Neural progenitor cell (in vitro differentiated cells): ENCODE results near the gene CST8. TPM values are rescaled to one million over a fixed set of nuclear protein-coding genes. Genes with fewer than 3 reads are reported as not detected.

Experiments
- DNase-seq: peaks from one replicate; pipeline ENCODE4 v3.0.0-alpha.2; 2016; ENCODE audit warnings: low spot score
- H2AFZ ChIP-seq: fragments of 200-600 bp; sonication (generic); replicated peaks from 2 replicates; pipeline ENCODE4 v1.6.1; 2016; ENCODE audit warnings: antibody characterized with exemption
- H3F3A ChIP-seq: fragments of 200-600 bp; sonication (generic); 2 replicates; pipeline ENCODE4 v1.6.1; 2016; ENCODE audit warnings: antibody characterized with exemption, low read depth
- H3K27ac ChIP-seq: fragments of 200-600 bp; sonication (generic); 2 replicates; pipeline ENCODE4 v1.5.1; 2016; ENCODE audit warnings: mild to moderate bottlenecking
- H3K27me3 ChIP-seq: fragments of 200-600 bp; sonication (generic); 2 replicates; pipeline ENCODE4 v1.6.1; 2016; ENCODE audit warnings: mild to moderate bottlenecking, moderate library complexity
- H3K36me3 ChIP-seq: fragments of 200-600 bp; sonication (generic); 2 replicates; pipeline ENCODE4 v1.5.1; 2016
- H3K4me1 ChIP-seq: fragments of 200-600 bp; sonication (generic); 2 replicates; pipeline ENCODE4 v1.6.1; 2016; ENCODE audit warnings: mixed run types
- H3K4me2 ChIP-seq: fragments of 200-600 bp; sonication (generic); 2 replicates; pipeline ENCODE4 v1.6.1; 2016
- H3K4me3 ChIP-seq: fragments of 200-600 bp; sonication (generic); 2 replicates; pipeline ENCODE4 v1.5.1; 2016
- H3K79me2 ChIP-seq: fragments of 200-600 bp; sonication (generic); 2 replicates; pipeline ENCODE4 v1.6.1; 2016; ENCODE audit warnings: low read depth
- H3K9ac ChIP-seq: fragments of 200-600 bp; sonication (generic); 2 replicates; pipeline ENCODE4 v1.6.1; 2016
- H3K9me3 ChIP-seq: fragments of 200-600 bp; sonication (generic); 2 replicates; pipeline ENCODE4 v1.5.1; 2016; ENCODE audit warnings: low read depth
- H4K20me1 ChIP-seq: fragments of 200-600 bp; sonication (generic); 2 replicates; pipeline ENCODE4 v1.6.1; 2016; ENCODE audit warnings: low read depth
- H3K27ac Mint-ChIP-seq: 3 replicates; pipeline ENCODE4 v1.8.0; 2021; ENCODE audit warnings: mixed read lengths
- H3K27me3 Mint-ChIP-seq: 2 replicates; pipeline ENCODE4 v1.8.0; 2022; ENCODE audit warnings: low read depth, mild to moderate bottlenecking, inconsistent platforms, moderate library complexity, mixed read lengths; ENCODE audit not compliant: insufficient read depth
- H3K36me3 Mint-ChIP-seq: 3 replicates; pipeline ENCODE4 v1.8.0; 2021; ENCODE audit warnings: mixed read lengths
- H3K4me1 Mint-ChIP-seq: 3 replicates; pipeline ENCODE4 v1.8.0; 2021; ENCODE audit warnings: mixed read lengths
- H3K4me3 Mint-ChIP-seq: 3 replicates; pipeline ENCODE4 v1.8.0; 2021; ENCODE audit warnings: mild to moderate bottlenecking, moderate library complexity, mixed read lengths
- H3K9me3 Mint-ChIP-seq: 3 replicates; pipeline ENCODE4 v1.8.0; 2020; ENCODE audit warnings: mixed read lengths
- CTCF ChIP-seq: fragments of 200-600 bp; sonication (generic); IDR thresholded peaks from 2 replicates; pipeline ENCODE4 v1.5.1; 2017; ENCODE audit warnings: antibody characterized with exemption, mild to moderate bottlenecking
- EZH2 ChIP-seq: fragments of 200-600 bp; sonication (generic); IDR thresholded peaks from 2 replicates; pipeline ENCODE4 v1.6.1; 2017; ENCODE audit warnings: antibody characterized with exemption, mild to moderate bottlenecking, moderate library complexity
- EZH2phosphoT487 ChIP-seq: fragments of 200-600 bp; sonication (generic); IDR thresholded peaks from 2 replicates; pipeline ENCODE4 v1.6.1; 2017; ENCODE audit warnings: antibody characterized with exemption
- total RNA-seq: library from RNA; depleted of rRNA; stranded (reverse); fragments of >200 nt; gene quantifications from 2 replicates; pipeline ENCODE4 v1.2.3, GENCODE V29; 2015; ENCODE audit warnings: low replicate concordance

The CST8 gene
- total RNA-seq, 1 donor from 2014 or later: not detected

GRCh38 chr20:23533161-23533560, 42.2 kb downstream of the CST8 start:
- no peaks in the 10 kb centered on the region for H3K79me2 ChIP-seq
- TF ChIP-seq EZH2phosphoT487 (peak; percentile 47), EZH2 (no peak)
- peak overlapping the region; percentile 67 for H3K4me2 ChIP-seq
- no peaks in the 10 kb centered on the region for H3K9me3 ChIP-seq
- H3K27me3 ChIP-seq: no peaks in the 10 kb centered on the region
- peaks cover 18% of the 10 kb centered on the region for H3F3A ChIP-seq
- peaks cover 26% of the 10 kb centered on the region for H3K9me3 Mint-ChIP-seq
- no peak overlapping the region for H2AFZ ChIP-seq
- H3K9ac ChIP-seq: no peak overlapping the region
- no peaks in the 10 kb centered on the region for H3K36me3 ChIP-seq
- peaks cover 24% of the 10 kb centered on the region for H3K4me1 Mint-ChIP-seq
- peaks cover 21% of the 10 kb centered on the region for H3K27me3 Mint-ChIP-seq
- peak overlapping the region; percentile 28 for H3K4me3 Mint-ChIP-seq
- H3K27ac Mint-ChIP-seq: no peak overlapping the region
- peak; percentile 67 for DNase-seq
- H3K4me3 ChIP-seq: peak overlapping the region; percentile 5
- H3K36me3 Mint-ChIP-seq: peaks cover 3% of the 10 kb centered on the region
- H3K4me1 ChIP-seq: peaks cover 43% of the 10 kb centered on the region
- H4K20me1 ChIP-seq: no peaks in the 10 kb centered on the region
- H3K27ac ChIP-seq: peak overlapping the region; percentile 65

GRCh38 chr20:23534801-23535593, 44.1 kb downstream of the CST8 start:
- no peak overlapping the region for H3K27ac ChIP-seq
- peak overlapping the region; percentile 52 for H2AFZ ChIP-seq
- no peaks in the 10 kb centered on the region for H4K20me1 ChIP-seq
- TF ChIP-seq EZH2phosphoT487: no peak
- TF ChIP-seq CTCF: no peak
- TF ChIP-seq EZH2: no peak
- no peaks in the 10 kb centered on the region for H3K36me3 ChIP-seq
- no peaks in the 10 kb centered on the region for H3K79me2 ChIP-seq
- peaks cover 32% of the 10 kb centered on the region for H3K4me1 ChIP-seq
- peaks cover 21% of the 10 kb centered on the region for H3K9me3 Mint-ChIP-seq
- no peaks in the 10 kb centered on the region for H3K27me3 ChIP-seq
- H3K36me3 Mint-ChIP-seq: peaks cover 3% of the 10 kb centered on the region
- H3K4me2 ChIP-seq: no peak overlapping the region
- no peak overlapping the region for H3K27ac Mint-ChIP-seq
- H3F3A ChIP-seq: peaks cover 18% of the 10 kb centered on the region
- H3K4me3 Mint-ChIP-seq: no peak overlapping the region
- H3K4me1 Mint-ChIP-seq: peaks cover 24% of the 10 kb centered on the region
- DNase-seq: no peak
- no peak overlapping the region for H3K9ac ChIP-seq
- H3K27me3 Mint-ChIP-seq: peaks cover 19% of the 10 kb centered on the region
- H3K9me3 ChIP-seq: no peaks in the 10 kb centered on the region
- no peak overlapping the region for H3K4me3 ChIP-seq

GRCh38 chr20:23536328-23536974, 45.5 kb downstream of the CST8 start:
- Mint-ChIP-seq H3K27ac (no peak overlapping the region), H3K4me1 (peaks cover 31% of the 10 kb centered on the region), H3K27me3 (peaks cover 19% of the 10 kb centered on the region), H3K9me3 (peaks cover 15% of the 10 kb centered on the region), H3K36me3 (peaks cover under 1% of the 10 kb centered on the region), H3K4me3 (no peak overlapping the region)
- Histone ChIP-seq H3K27ac (no peak overlapping the region), H4K20me1 (no peaks in the 10 kb centered on the region), H3K4me3 (no peak overlapping the region), H3K36me3 (no peaks in the 10 kb centered on the region), H3K9ac (no peak overlapping the region), H3K27me3 (no peaks in the 10 kb centered on the region), H2AFZ (no peak overlapping the region), H3K9me3 (no peaks in the 10 kb centered on the region), H3F3A (peaks cover 18% of the 10 kb centered on the region), H3K79me2 (no peaks in the 10 kb centered on the region), H3K4me2 (no peak overlapping the region), H3K4me1 (peaks cover 38% of the 10 kb centered on the region)
- TF ChIP-seq EZH2 (no peak), CTCF (no peak)
- no peak for DNase-seq

GRCh38 chr20:23537030-23537429, 46.1 kb downstream of the CST8 start:
- Histone ChIP-seq H3K79me2 (no peaks in the 10 kb centered on the region), H2AFZ (no peak overlapping the region), H4K20me1 (no peaks in the 10 kb centered on the region), H3K4me1 (peaks cover 37% of the 10 kb centered on the region), H3K36me3 (no peaks in the 10 kb centered on the region), H3K4me2 (no peak overlapping the region), H3K9ac (no peak overlapping the region), H3F3A (peaks cover 18% of the 10 kb centered on the region), H3K27ac (no peak overlapping the region), H3K9me3 (no peaks in the 10 kb centered on the region), H3K4me3 (no peak overlapping the region), H3K27me3 (no peaks in the 10 kb centered on the region)
- no peak overlapping the region for H3K27ac Mint-ChIP-seq
- DNase-seq: no peak
- H3K9me3 Mint-ChIP-seq: peaks cover 13% of the 10 kb centered on the region
- peaks cover 20% of the 10 kb centered on the region for H3K27me3 Mint-ChIP-seq
- TF ChIP-seq EZH2phosphoT487 (no peak), CTCF (no peak), EZH2 (no peak)
- H3K36me3 Mint-ChIP-seq: no peaks in the 10 kb centered on the region
- peaks cover 36% of the 10 kb centered on the region for H3K4me1 Mint-ChIP-seq
- no peak overlapping the region for H3K4me3 Mint-ChIP-seq
